BE2C (cell line): ENCODE data around the gene BRD4.

Experiments
- DNase-seq: peaks from one replicate; pipeline ENCODE4 v3.0.0-alpha.2; 2020
- H3K27me3 ChIP-seq: fragments of 250-450 bp; sonication (Bioruptor Pico); 2 replicates; pipeline ENCODE4 v1.5.1; 2020; ENCODE audit warnings: mild to moderate bottlenecking
- H3K36me3 ChIP-seq: fragments of 250-450 bp; sonication (Bioruptor Pico); 2 replicates; pipeline ENCODE4 v1.5.1; 2020; ENCODE audit warnings: mild to moderate bottlenecking
- H3K4me1 ChIP-seq: fragments of 250-450 bp; sonication (Bioruptor Pico); 2 replicates; pipeline ENCODE4 v1.5.1; 2020
- H3K4me3 ChIP-seq: 2 replicates; pipeline ENCODE4 v1.5.1; 2011; ENCODE audit warnings: low read depth, low read length
- H3K9me3 ChIP-seq: fragments of 250-450 bp; sonication (Bioruptor Pico); 2 replicates; pipeline ENCODE4 v1.5.1; 2020
- CTCF ChIP-seq: IDR thresholded peaks from 2 replicates; pipeline ENCODE4 v1.5.1; 2012; ENCODE audit warnings: mild to moderate bottlenecking, low read depth, low read length

The BRD4 gene

GRCh38 chr19:15268192-15268927 is 64.0 kb downstream of the BRD4 start:
- DNase-seq = no peak
- no peak for TF ChIP-seq CTCF
- peaks cover 5% of the 10 kb centered on the region for H3K4me1 ChIP-seq
- peaks cover 79% of the 10 kb centered on the region for H3K36me3 ChIP-seq
- H3K4me3 ChIP-seq = no peak overlapping the region
- H3K9me3 ChIP-seq = no peaks in the 10 kb centered on the region
- H3K27me3 ChIP-seq = no peaks in the 10 kb centered on the region

GRCh38 chr19:15266683-15267082 is 65.7 kb downstream of the BRD4 start:
- no peak for DNase-seq
- H3K27me3 ChIP-seq = no peaks in the 10 kb centered on the region
- no peak overlapping the region for H3K4me3 ChIP-seq
- H3K4me1 ChIP-seq = peaks cover 5% of the 10 kb centered on the region
- peaks cover 78% of the 10 kb centered on the region for H3K36me3 ChIP-seq
- no peak for TF ChIP-seq CTCF
- no peaks in the 10 kb centered on the region for H3K9me3 ChIP-seq

- Histone ChIP-seq H3K27me3 (no peaks in the 10 kb centered on the region), H3K4me3 (no peak overlapping the region), H3K36me3 (peaks cover 76% of the 10 kb centered on the region), H3K9me3 (no peaks in the 10 kb centered on the region), H3K4me1 (peaks cover 5% of the 10 kb centered on the region)
- no peak; the same call in 1 of the 2 replicates for TF ChIP-seq CTCF
- peak; percentile 78 for DNase-seq
These were observed 66.5 kb downstream of the BRD4 start for GRCh38 chr19:15265850-15266248.

- DNase-seq = no peak
- Histone ChIP-seq H3K4me1 (peaks cover 5% of the 10 kb centered on the region), H3K27me3 (no peaks in the 10 kb centered on the region), H3K36me3 (peaks cover 74% of the 10 kb centered on the region), H3K9me3 (no peaks in the 10 kb centered on the region), H3K4me3 (no peak overlapping the region)
- no peak for TF ChIP-seq CTCF
These were observed 67.0 kb downstream of the BRD4 start for GRCh38 chr19:15265214-15265849.

GRCh38 chr19:15264933-15265206 is 67.5 kb downstream of the BRD4 start:
- Histone ChIP-seq H3K4me3 (no peak overlapping the region), H3K36me3 (peaks cover 74% of the 10 kb centered on the region), H3K27me3 (no peaks in the 10 kb centered on the region), H3K4me1 (peaks cover 5% of the 10 kb centered on the region), H3K9me3 (no peaks in the 10 kb centered on the region)
- no peak for TF ChIP-seq CTCF
- no peak for DNase-seq
